ENCODE results near the gene SHROOM2. TPM values are rescaled to one million over a fixed set of nuclear protein-coding genes. Genes with fewer than 3 reads are reported as not detected.
"Not testable (repeated sequence)": the region's sequence is repeated elsewhere in the genome, so short reads cannot be mapped to it uniquely, and the experiment has no call there.

The SHROOM2 gene
- total and polyA plus RNA-seq, 7 donors = 0.05 to 0.47 (median 0.12) TPM

DNA sequence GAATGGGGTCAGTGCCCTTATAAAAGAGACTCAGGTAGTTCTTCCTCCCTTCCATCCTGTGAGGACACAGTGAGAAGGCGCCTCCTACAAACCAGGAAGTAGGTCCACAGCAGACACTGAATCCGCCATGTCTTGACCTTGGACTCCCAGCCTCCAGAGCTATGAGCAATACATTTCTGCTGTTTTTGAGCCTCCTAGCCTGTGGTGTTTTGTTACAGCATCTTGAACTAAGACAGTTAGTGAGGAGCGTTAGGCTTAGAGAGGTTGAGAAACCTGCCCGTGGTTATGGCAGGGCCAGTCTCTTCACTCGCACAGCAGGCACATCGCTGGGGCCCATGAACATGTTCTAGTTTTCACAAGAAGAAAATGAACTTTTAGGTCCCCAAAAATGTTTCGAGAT, 19.7 kb downstream of the SHROOM2 start:
- Histone ChIP-seq H3K27me3 (ENCODE audit: insufficient read depth in 3 of 3, low read length in 2 of 3) (peaks cover 0 to 2% (median 0%) of the 10 kb centered on the region in 3 donors), H3K4me3 (no peak overlapping the region), H3K9me3 (no peaks in the 10 kb centered on the region), H3K4me1 (no peaks in the 10 kb centered on the region), H3K36me3 (ENCODE audit: insufficient read depth in 1 of 2, low read depth in 1 of 2) (no peaks in the 10 kb centered on the region), H3K27ac (no peak overlapping the region)
- DNase-seq (no peak), ATAC-seq (no peak)
- 89 to 97% (median 92%) methylated on average over 7 of the region's 7 CpGs for WGBS, 3 donors
- TF ChIP-seq, protein P1, sequence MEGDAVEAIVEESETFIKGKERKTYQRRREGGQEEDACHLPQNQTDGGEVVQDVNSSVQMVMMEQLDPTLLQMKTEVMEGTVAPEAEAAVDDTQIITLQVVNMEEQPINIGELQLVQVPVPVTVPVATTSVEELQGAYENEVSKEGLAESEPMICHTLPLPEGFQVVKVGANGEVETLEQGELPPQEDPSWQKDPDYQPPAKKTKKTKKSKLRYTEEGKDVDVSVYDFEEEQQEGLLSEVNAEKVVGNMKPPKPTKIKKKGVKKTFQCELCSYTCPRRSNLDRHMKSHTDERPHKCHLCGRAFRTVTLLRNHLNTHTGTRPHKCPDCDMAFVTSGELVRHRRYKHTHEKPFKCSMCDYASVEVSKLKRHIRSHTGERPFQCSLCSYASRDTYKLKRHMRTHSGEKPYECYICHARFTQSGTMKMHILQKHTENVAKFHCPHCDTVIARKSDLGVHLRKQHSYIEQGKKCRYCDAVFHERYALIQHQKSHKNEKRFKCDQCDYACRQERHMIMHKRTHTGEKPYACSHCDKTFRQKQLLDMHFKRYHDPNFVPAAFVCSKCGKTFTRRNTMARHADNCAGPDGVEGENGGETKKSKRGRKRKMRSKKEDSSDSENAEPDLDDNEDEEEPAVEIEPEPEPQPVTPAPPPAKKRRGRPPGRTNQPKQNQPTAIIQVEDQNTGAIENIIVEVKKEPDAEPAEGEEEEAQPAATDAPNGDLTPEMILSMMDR (IDR thresholded peaks at IDR 0.05) = no peak
- intact Hi-C loops (cut with DNase I) = no loop called here

DNA sequence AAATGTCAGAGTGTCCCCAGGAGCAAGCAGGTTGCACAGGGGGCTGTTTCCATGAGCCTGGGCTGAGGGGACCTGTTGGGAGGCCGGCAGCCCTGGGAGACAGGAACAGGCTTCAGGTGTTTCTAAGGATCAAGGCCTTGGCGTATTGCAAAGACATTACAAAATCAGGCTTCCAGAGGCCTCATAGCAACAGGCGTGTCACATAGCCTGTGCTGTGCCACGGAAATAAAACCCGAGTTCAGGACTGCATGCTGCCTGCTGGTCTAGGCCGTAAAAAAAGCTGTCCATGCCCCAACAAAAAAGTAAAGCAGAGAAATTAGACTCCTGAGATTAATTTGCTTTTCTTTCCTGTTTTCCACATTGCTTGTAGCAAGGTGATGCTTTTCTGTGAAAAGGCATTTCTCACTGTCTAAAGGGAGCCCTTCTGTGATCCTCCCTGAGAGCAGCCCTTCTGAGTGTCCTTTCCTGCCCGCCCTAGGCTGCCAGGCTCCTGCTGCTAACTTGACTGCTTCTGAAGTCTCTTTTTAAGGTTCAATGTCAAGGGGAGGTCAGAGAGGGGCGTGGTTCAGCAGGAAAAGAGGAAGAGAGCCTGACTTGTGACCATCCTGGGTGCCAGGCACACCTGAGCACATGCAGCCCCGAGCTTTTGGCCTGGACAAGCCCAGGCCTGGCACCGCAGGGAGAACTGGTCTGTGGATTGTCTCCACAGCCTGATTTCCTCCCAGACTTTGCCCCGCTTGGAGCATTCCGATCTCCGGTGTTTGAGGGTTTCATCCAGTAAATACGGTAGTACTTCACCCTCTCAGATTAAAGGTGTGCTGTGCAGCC, 21.3 kb downstream of the SHROOM2 start:
- Histone ChIP-seq H3K36me3 (ENCODE audit: insufficient read depth in 1 of 2, low read depth in 1 of 2) (no peaks in the 10 kb centered on the region), H3K27me3 (ENCODE audit: insufficient read depth in 3 of 3, low read length in 2 of 3) (peaks cover 0 to under 1% (median 0%) of the 10 kb centered on the region in 3 donors), H3K4me1 (no peaks in the 10 kb centered on the region), H3K27ac (no peak overlapping the region), H3K4me3 (no peak overlapping the region), H3K9me3 (no peaks in the 10 kb centered on the region)
- 75 to 86% (median 85%) methylated on average over 14 of the region's 14 CpGs for WGBS, 3 donors
- no peak for ATAC-seq
- no peak for DNase-seq
- TF ChIP-seq, protein P1 (IDR thresholded peaks at IDR 0.05) = no peak
- intact Hi-C loops (cut with DNase I) = no loop called here

DNA sequence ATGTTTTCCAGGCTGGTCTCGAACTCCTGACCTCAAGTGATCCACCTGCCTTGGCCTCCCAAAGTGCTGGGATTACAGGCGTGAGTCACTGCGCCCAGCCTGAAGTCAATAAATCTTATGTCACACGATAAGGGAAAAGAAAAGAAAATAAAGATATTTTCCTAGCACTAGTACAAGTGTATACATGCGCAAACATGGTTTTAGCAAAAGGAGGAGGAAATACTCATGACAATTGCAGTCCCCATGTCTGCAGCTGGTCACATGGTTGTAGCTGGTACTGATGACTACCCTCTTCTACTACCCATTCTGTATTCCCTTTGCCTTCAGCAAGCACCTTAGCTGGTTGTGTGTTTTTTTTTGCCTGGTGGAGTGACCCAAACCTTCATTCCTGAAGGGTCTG, 23.6 kb downstream of the SHROOM2 start:
- 82 to 92% (median 90%) methylated on average over 3 to 5 of the region's 5 CpGs for WGBS, 3 donors
- H3K27me3 ChIP-seq (ENCODE audit: insufficient read depth in 3 of 3, low read length in 2 of 3); H3K4me1 ChIP-seq; ATAC-seq; H3K9me3 ChIP-seq; H3K4me3 ChIP-seq; DNase-seq; H3K36me3 ChIP-seq (ENCODE audit: insufficient read depth in 1 of 2, low read depth in 1 of 2); intact Hi-C loops (cut with DNase I); H3K27ac ChIP-seq: not testable (repeated sequence)

DNA sequence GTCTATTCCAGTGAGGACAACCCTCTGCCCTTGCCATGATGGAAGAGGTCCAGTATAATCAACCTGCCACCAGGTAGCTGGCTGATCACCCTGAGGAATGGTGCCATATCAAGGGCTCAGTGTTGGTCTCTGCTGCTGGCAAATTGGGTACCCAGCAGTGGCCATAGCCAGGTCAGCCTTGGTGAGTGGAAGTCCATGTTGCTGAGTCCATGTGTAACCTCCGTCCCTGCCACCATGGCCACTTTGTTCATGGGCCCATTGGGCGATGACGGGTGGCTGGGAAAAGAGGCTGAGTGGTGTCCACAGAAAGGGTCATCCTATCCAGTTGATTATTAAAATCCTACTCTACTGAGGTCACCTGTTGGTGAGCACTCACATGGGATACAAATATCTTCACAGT, 24.9 kb downstream of the SHROOM2 start:
- DNase-seq; H3K27ac ChIP-seq; H3K27me3 ChIP-seq (ENCODE audit: insufficient read depth in 3 of 3, low read length in 2 of 3); intact Hi-C loops (cut with DNase I); H3K36me3 ChIP-seq (ENCODE audit: insufficient read depth in 1 of 2, low read depth in 1 of 2); ATAC-seq; H3K4me3 ChIP-seq; H3K9me3 ChIP-seq; H3K4me1 ChIP-seq: not testable (repeated sequence)
- WGBS, 3 donors = 83 to 96% (median 96%) methylated on average over 1 to 3 of the region's 3 CpGs

DNA sequence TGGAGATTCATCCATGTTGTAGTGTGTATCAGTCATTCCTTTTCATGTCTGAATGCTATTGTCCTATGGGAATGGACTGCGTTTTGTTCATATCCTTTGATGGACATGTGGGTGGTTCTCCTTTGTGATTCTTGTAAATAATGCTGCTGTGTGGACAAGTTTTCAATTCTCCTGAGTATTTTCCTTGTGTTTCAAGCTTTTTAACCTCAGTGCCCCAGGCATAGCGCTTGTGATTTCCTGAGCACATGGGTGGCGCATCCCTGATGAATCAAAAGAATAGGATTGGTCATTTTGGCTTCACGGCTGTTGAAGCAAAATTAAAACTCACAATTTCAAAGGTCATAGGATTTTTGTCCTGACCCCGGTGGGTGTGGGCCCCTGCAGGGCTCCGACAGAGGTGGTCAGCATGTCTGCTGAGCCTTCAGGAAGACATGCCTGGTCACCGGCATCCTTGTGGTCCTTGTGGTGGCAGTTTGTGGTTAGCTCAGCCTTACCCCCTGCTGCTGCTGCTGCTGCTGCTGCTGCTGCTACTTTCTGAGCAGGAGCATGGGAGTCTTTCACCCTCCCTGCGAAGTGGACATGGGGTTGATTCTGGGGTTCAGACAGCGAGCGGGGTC, 30.0 kb downstream of the SHROOM2 start:
- Histone ChIP-seq H3K4me1 (no peaks in the 10 kb centered on the region), H3K36me3 (ENCODE audit: insufficient read depth in 1 of 2, low read depth in 1 of 2) (no peaks in the 10 kb centered on the region), H3K27me3 (ENCODE audit: insufficient read depth in 3 of 3, low read length in 2 of 3) (peaks cover 0 to 4% (median 0%) of the 10 kb centered on the region in 3 donors), H3K4me3 (no peak overlapping the region), H3K27ac (no peak overlapping the region), H3K9me3 (no peaks in the 10 kb centered on the region)
- TF ChIP-seq, protein P1 (IDR thresholded peaks at IDR 0.05) = no peak
- ATAC-seq (no peak), DNase-seq (no peak)
- intact Hi-C loops (cut with DNase I) = no loop called here
- WGBS, 3 donors = 73 to 91% (median 84%) methylated on average over 10 of the region's 10 CpGs

Measured in psoas muscle (tissue), 8 donors.